ENCODE measurements around the gene SORCS2.
"Not testable (repeated sequence)": the region's sequence is repeated elsewhere in the genome, so short reads cannot be mapped to it uniquely, and the experiment has no call there.

SORCS2 gene

DNA sequence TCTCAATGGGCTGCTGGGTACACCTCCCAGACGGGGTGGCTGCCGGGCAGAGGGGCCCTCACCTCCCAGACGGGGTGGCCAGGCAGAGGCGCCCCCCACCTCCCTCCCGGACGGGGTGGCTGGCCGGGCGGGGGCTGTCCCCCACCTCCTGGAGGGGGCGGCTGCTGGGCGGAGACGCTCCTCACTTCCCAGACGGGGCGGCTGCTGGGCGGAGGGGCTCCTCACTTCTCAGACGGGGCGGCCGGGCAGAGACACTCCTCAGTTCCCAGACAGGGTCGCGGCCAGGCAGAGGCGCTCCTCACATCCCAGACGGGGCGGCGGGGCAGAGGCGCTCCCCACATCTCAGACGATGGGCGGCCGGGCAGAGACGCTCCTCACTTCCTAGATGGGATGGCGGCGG lies 409.8 kb downstream of the SORCS2 start:
- not testable (repeated sequence) for ATAC-seq, H3K27ac Mint-ChIP-seq, H3K27me3 Mint-ChIP-seq, H3K36me3 Mint-ChIP-seq, H3K4me3 Mint-ChIP-seq, H3K4me1 Mint-ChIP-seq
- H3K9me3 Mint-ChIP-seq: peaks cover 18% of the 10 kb centered on the region

GRCh38 chr4:7607156-7607910 lies 415.0 kb downstream of the SORCS2 start:
- Mint-ChIP-seq H3K27ac (no peak overlapping the region), H3K27me3 (no peaks in the 10 kb centered on the region), H3K4me3 (no peak overlapping the region), H3K9me3 (peaks cover 18% of the 10 kb centered on the region), H3K36me3 (no peaks in the 10 kb centered on the region), H3K4me1 (no peaks in the 10 kb centered on the region)
- ATAC-seq: no peak

- H3K9me3 Mint-ChIP-seq: peaks cover 18% of the 10 kb centered on the region
- ATAC-seq: no peak
- no peak overlapping the region for H3K4me3 Mint-ChIP-seq
Observed at GRCh38 chr4:7608046-7608445, 415.7 kb downstream of the SORCS2 start.

DNA sequence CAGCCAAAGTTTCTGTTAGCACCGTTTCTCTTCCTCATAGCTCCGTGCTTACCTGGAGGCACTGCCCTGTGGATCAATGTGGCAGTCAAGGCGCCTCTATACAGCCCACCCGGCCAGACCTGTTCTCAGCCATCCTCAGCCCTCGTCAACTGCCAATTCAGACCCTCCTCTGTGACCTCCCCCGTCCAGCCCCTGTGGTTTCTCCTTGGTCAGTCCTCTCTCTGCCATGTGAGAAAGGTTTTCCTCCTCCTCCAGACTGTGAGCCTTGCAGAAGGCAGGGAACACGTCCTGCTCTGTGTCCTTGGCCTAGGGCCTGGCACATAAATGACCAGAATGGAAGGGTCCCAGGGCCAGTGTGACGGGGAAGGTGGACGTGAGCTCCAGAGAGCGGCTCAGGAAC lies 417.0 kb downstream of the SORCS2 start:
- no peaks in the 10 kb centered on the region for H3K4me1 Mint-ChIP-seq
- H3K9me3 Mint-ChIP-seq: peaks cover 7% of the 10 kb centered on the region
- ATAC-seq: no peak
- no peaks in the 10 kb centered on the region for H3K36me3 Mint-ChIP-seq
- no peak overlapping the region for H3K27ac Mint-ChIP-seq
- no peak overlapping the region for H3K4me3 Mint-ChIP-seq
- H3K27me3 Mint-ChIP-seq: no peaks in the 10 kb centered on the region

More at GRCh38 chr4:7608046-7608445, 415.7 kb downstream of the SORCS2 start:
- Mint-ChIP-seq H3K4me1 (no peaks in the 10 kb centered on the region), H3K27me3 (no peaks in the 10 kb centered on the region), H3K36me3 (no peaks in the 10 kb centered on the region), H3K27ac (no peak overlapping the region)

- H3K9me3 Mint-ChIP-seq: peaks cover 1% of the 10 kb centered on the region
- H3K36me3 Mint-ChIP-seq: no peaks in the 10 kb centered on the region
- no peaks in the 10 kb centered on the region for H3K4me1 Mint-ChIP-seq
- no peaks in the 10 kb centered on the region for H3K27me3 Mint-ChIP-seq
- no peak overlapping the region for H3K27ac Mint-ChIP-seq
- ATAC-seq: no peak
- no peak overlapping the region for H3K4me3 Mint-ChIP-seq
Observed at GRCh38 chr4:7610022-7610670, 417.8 kb downstream of the SORCS2 start.

DNA sequence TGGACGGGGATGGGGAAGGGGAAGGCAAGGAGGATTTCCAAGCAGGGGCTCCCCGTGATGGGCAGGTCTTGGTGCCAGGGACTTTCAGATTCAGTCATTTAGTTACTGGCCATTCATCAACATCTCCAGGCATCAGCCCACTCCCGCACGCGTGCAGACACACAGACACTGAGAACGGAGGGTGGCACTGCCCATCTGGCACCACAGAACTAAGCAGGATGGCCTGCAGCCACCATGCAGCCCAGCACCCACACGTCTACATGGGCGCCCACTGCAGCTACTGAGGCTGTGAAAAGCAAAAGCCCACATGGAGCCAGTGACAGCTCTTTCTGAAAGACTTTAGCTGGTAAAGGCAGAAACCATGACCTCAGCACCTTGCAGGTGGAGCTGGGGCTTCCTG lies 418.5 kb downstream of the SORCS2 start:
- Mint-ChIP-seq H3K4me3 (no peak overlapping the region), H3K27ac (no peak overlapping the region), H3K27me3 (no peaks in the 10 kb centered on the region), H3K4me1 (no peaks in the 10 kb centered on the region), H3K36me3 (no peaks in the 10 kb centered on the region), H3K9me3 (peaks cover 2% of the 10 kb centered on the region)
- no peak for ATAC-seq

- H3K27me3 Mint-ChIP-seq: no peaks in the 10 kb centered on the region
- peaks cover 9% of the 10 kb centered on the region for H3K9me3 Mint-ChIP-seq
- no peak for ATAC-seq
- no peak overlapping the region for H3K27ac Mint-ChIP-seq
- no peaks in the 10 kb centered on the region for H3K36me3 Mint-ChIP-seq
- H3K4me3 Mint-ChIP-seq: no peak overlapping the region
- no peaks in the 10 kb centered on the region for H3K4me1 Mint-ChIP-seq
Observed at GRCh38 chr4:7612311-7612897, 420.1 kb downstream of the SORCS2 start.

- Mint-ChIP-seq H3K27me3 (no peaks in the 10 kb centered on the region), H3K36me3 (no peaks in the 10 kb centered on the region), H3K4me1 (no peaks in the 10 kb centered on the region), H3K4me3 (no peak overlapping the region), H3K27ac (no peak overlapping the region), H3K9me3 (peaks cover 9% of the 10 kb centered on the region)
- ATAC-seq: no peak
Observed at GRCh38 chr4:7614350-7614949, 422.1 kb downstream of the SORCS2 start.

- Mint-ChIP-seq H3K9me3 (peaks cover 11% of the 10 kb centered on the region), H3K36me3 (no peaks in the 10 kb centered on the region), H3K27ac (no peak overlapping the region), H3K4me1 (no peaks in the 10 kb centered on the region), H3K27me3 (peaks cover 4% of the 10 kb centered on the region), H3K4me3 (no peak overlapping the region)
- no peak for ATAC-seq
Observed at GRCh38 chr4:7616193-7616592, 423.9 kb downstream of the SORCS2 start.

GRCh38 chr4:7618361-7618760 lies 426.0 kb downstream of the SORCS2 start:
- Mint-ChIP-seq H3K27ac (no peak overlapping the region), H3K27me3 (peaks cover 13% of the 10 kb centered on the region), H3K9me3 (peaks cover 13% of the 10 kb centered on the region), H3K4me1 (no peaks in the 10 kb centered on the region), H3K36me3 (no peaks in the 10 kb centered on the region), H3K4me3 (no peak overlapping the region)
- ATAC-seq: no peak

GRCh38 chr4:7620086-7620813 lies 427.9 kb downstream of the SORCS2 start:
- Mint-ChIP-seq H3K4me1 (no peaks in the 10 kb centered on the region), H3K36me3 (no peaks in the 10 kb centered on the region), H3K27me3 (peaks cover 19% of the 10 kb centered on the region), H3K27ac (no peak overlapping the region), H3K4me3 (no peak overlapping the region), H3K9me3 (peaks cover 13% of the 10 kb centered on the region)
- no peak for ATAC-seq

DNA sequence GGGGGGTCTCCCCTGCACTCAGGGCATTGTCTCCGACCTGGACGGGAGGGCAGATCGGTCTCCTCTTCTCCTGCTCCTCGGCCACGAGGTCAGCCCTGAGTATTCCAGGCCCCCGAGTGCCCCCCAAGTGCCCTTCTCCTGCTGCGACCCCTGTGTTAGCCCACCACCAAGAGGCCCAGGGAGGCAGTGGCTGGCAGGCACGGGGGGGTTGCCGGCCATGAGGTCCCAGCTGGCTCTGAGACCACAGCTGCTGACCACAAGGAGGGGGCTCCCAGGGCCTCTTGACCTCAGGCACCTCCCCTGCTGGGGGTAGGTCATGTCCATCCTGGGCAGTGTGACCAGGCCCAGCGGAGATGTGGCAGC lies 428.5 kb downstream of the SORCS2 start:
- no peak overlapping the region for H3K4me3 Mint-ChIP-seq
- H3K27me3 Mint-ChIP-seq: peaks cover 19% of the 10 kb centered on the region
- H3K27ac Mint-ChIP-seq: no peak overlapping the region
- H3K9me3 Mint-ChIP-seq: peaks cover 11% of the 10 kb centered on the region
- H3K36me3 Mint-ChIP-seq: no peaks in the 10 kb centered on the region
- ATAC-seq: no peak
- no peaks in the 10 kb centered on the region for H3K4me1 Mint-ChIP-seq

- H3K36me3 Mint-ChIP-seq: no peaks in the 10 kb centered on the region
- no peak for ATAC-seq
- peaks cover 19% of the 10 kb centered on the region for H3K27me3 Mint-ChIP-seq
- H3K27ac Mint-ChIP-seq: no peak overlapping the region
- H3K9me3 Mint-ChIP-seq: peaks cover 6% of the 10 kb centered on the region
- no peaks in the 10 kb centered on the region for H3K4me1 Mint-ChIP-seq
- no peak overlapping the region for H3K4me3 Mint-ChIP-seq
Observed at GRCh38 chr4:7621252-7622035, 429.1 kb downstream of the SORCS2 start.

DNA sequence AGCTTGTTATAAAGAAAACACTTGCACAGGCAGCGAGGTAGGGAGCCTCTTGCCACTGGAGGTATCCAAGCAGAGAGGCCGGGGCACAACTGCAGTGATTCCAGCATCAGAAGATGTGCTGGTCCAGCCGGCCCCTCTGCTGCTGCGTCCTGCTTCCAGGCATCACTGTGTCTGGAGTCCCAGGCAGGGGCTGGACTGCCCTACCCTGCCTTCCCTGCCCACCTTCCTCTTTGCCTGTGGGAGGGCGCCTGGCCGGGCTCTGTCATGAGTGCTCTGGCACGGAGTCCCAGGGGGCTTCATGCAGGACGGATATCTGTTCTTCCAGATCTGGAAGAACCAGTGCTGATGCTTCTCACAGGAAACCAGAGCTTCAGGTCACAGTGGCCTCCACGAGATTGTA lies 430.0 kb downstream of the SORCS2 start:
- no peaks in the 10 kb centered on the region for H3K4me1 Mint-ChIP-seq
- ATAC-seq: no peak
- peaks cover 19% of the 10 kb centered on the region for H3K27me3 Mint-ChIP-seq
- H3K4me3 Mint-ChIP-seq: no peak overlapping the region
- H3K9me3 Mint-ChIP-seq: peaks cover 3% of the 10 kb centered on the region
- no peaks in the 10 kb centered on the region for H3K36me3 Mint-ChIP-seq
- H3K27ac Mint-ChIP-seq: no peak overlapping the region
